SK-N-SH (cell line): ENCODE measurements around the gene PTCD1. TPM values are rescaled to one million over a fixed set of nuclear protein-coding genes. Genes with fewer than 3 reads are reported as not detected.
A peak's percentile ranks its signal among the peaks of the same experiment; 100 is the strongest.

Experiments used
- CTCF ChIA-PET: fragments of 300-600, 350-600 bp; formaldehyde crosslinking; extraction: SDS; loops from one replicate; lab custom pipeline; 2021; lab: Yijun Ruan, JAX
- POLR2A ChIA-PET: fragments of 350-600 bp; sonication (Branson Sonifier 250); formaldehyde crosslinking; extraction: SDS; loops from one replicate; lab custom pipeline; 2020; ENCODE audit warnings: antibody characterized with exemption, inconsistent platforms; lab: Yijun Ruan, JAX
- DNase-seq: peaks from one replicate; pipeline ENCODE4 v3.0.0; 2012
- H2AFZ ChIP-seq: fragments of 200-600 bp; sonication (generic); 2 replicates; pipeline ENCODE4 v1.8.1; 2016; ENCODE audit warnings: antibody characterized with exemption, mild to moderate bottlenecking, low read depth
- H3F3A ChIP-seq: fragments of 200-600 bp; sonication (generic); replicated peaks from 2 replicates; pipeline ENCODE3; 2016; ENCODE audit warnings: antibody characterized with exemption, mild to moderate bottlenecking; ENCODE audit not compliant: insufficient read depth
- H3K27ac ChIP-seq, 2 experiments: fragments of 200-500 bp in 1 of 2; fragments of 200-600 bp in 1 of 2; sonication (Bioruptor generic) in 1 of 2; sonication (generic), shearing (Covaris generic) in 1 of 2; 2 replicates each; pipeline versions ENCODE4 v1.5.1 to v1.6.1; 2014 to 2016; ENCODE audit warnings: low read depth in 2 of 2, inconsistent platforms in 1 of 2, low read length in 1 of 2, mild to moderate bottlenecking in 1 of 2, mixed read lengths in 1 of 2
- H3K27me3 ChIP-seq: fragments of 200-600 bp; sonication (generic), shearing (Covaris generic); 2 replicates; pipeline ENCODE4 v1.6.1; 2016; ENCODE audit warnings: mixed run types; ENCODE audit not compliant: insufficient read depth
- H3K36me3 ChIP-seq, 2 experiments: fragments of 200-500 bp in 1 of 2; fragments of 200-600 bp in 1 of 2; sonication (Bioruptor generic) in 1 of 2; sonication (generic) in 1 of 2; replicated peaks in 1 of 2; 2 replicates each; pipeline versions ENCODE3 to v1.5.1; 2014 to 2016; ENCODE audit warnings: low read length in 1 of 2, mild to moderate bottlenecking in 1 of 2; ENCODE audit not compliant: insufficient read depth in 2 of 2, control insufficient read depth in 1 of 2
- H3K4me1 ChIP-seq, 2 experiments: fragments of 200-500 bp in 1 of 2; fragments of 200-600 bp in 1 of 2; sonication (Bioruptor generic) in 1 of 2; sonication (generic), shearing (Covaris generic) in 1 of 2; 2 replicates each; pipeline versions ENCODE4 v1.5.1 to v1.6.1; 2014 to 2016; ENCODE audit warnings: low read depth in 1 of 2, low read length in 1 of 2, mixed run types in 1 of 2; ENCODE audit not compliant: insufficient read depth in 2 of 2, control insufficient read depth in 1 of 2
- H3K4me2 ChIP-seq: fragments of 200-600 bp; sonication (generic), shearing (Covaris generic); 2 replicates; pipeline ENCODE4 v1.6.1; 2017; ENCODE audit warnings: mixed run types
- H3K4me3 ChIP-seq, 2 experiments: fragments of 200-500 bp in 1 of 2; fragments of 200-600 bp in 1 of 2; sonication (Bioruptor generic) in 1 of 2; sonication (generic), shearing (Covaris generic) in 1 of 2; 2 replicates each; pipeline versions ENCODE4 v1.5.1 to v1.8.1; 2014 to 2016; ENCODE audit warnings: low read depth in 2 of 2, inconsistent platforms in 1 of 2, low read length in 1 of 2, mild to moderate bottlenecking in 1 of 2, mixed read lengths in 1 of 2, moderate library complexity in 1 of 2
- H3K79me2 ChIP-seq: fragments of 200-600 bp; sonication (generic); 2 replicates; pipeline ENCODE4 v1.8.1; 2017; ENCODE audit warnings: mild to moderate bottlenecking; ENCODE audit not compliant: insufficient read depth
- H3K9ac ChIP-seq: fragments of 200-600 bp; sonication (generic); 2 replicates; pipeline ENCODE4 v1.6.1; 2017; ENCODE audit warnings: mixed run types
- H3K9me2 ChIP-seq: fragments of 200-600 bp; sonication (generic); 2 replicates; pipeline ENCODE4 v1.6.1; 2017; ENCODE audit warnings: mixed run types
- H3K9me3 ChIP-seq: fragments of 200-600 bp; sonication (generic); 2 replicates; pipeline ENCODE4 v1.6.1; 2017; ENCODE audit warnings: mixed run types, mild to moderate bottlenecking, moderate library complexity
- H4K20me1 ChIP-seq: fragments of 200-600 bp; sonication (generic); 2 replicates; pipeline ENCODE4 v1.6.1; 2017; ENCODE audit warnings: mild to moderate bottlenecking, mixed run types; ENCODE audit not compliant: insufficient read depth
- ELF1 ChIP-seq: IDR thresholded peaks from 2 replicates; pipeline ENCODE4 v1.4.0; 2012
- FOSL2 ChIP-seq: IDR thresholded peaks from 2 replicates; pipeline ENCODE4 v1.4.0; 2012; ENCODE audit warnings: low read depth, mild to moderate bottlenecking, moderate library complexity, borderline replicate concordance
- FOXJ3 ChIP-seq: sonication (generic); formaldehyde crosslinking; IDR thresholded peaks from 2 replicates; pipeline ENCODE4 v1.5.1; 2020; ENCODE audit warnings: mild to moderate bottlenecking, missing genetic modification reagents
- GABPA ChIP-seq: IDR thresholded peaks from 2 replicates; pipeline ENCODE4 v1.4.0; 2012; ENCODE audit warnings: low read depth, mild to moderate bottlenecking
- MEF2A ChIP-seq: IDR thresholded peaks from 2 replicates; pipeline ENCODE4 v1.4.0; 2012; ENCODE audit warnings: low read depth, borderline replicate concordance
- NFIC ChIP-seq: IDR thresholded peaks from 2 replicates; pipeline ENCODE4 v1.4.0; 2012; ENCODE audit warnings: borderline replicate concordance
- POLR2AphosphoS5 ChIP-seq: IDR thresholded peaks from 2 replicates; pipeline ENCODE4 v1.6.1; 2012; ENCODE audit warnings: low read depth, low read length
- RAD21 ChIP-seq: IDR thresholded peaks from 2 replicates; pipeline ENCODE4 v1.6.1; 2012; ENCODE audit warnings: mild to moderate bottlenecking, low read length
- TAF1 ChIP-seq: IDR thresholded peaks from 2 replicates; pipeline ENCODE4 v1.6.1; 2012; ENCODE audit warnings: low read depth, mild to moderate bottlenecking, low read length, moderate library complexity, borderline replicate concordance
- YY1 ChIP-seq: IDR thresholded peaks from 2 replicates; pipeline ENCODE4 v1.4.0; 2012; ENCODE audit warnings: low read depth, mild to moderate bottlenecking
- WGBS: methylation state at CpG from one replicate; pipeline ENCODE4 v1.1.6; 2017; ENCODE audit warnings: low lambda C conversion rate; 5-methylcytosine and 5-hydroxymethylcytosine counted together
- polyA plus RNA-seq, 3 experiments: library from polyadenylated mRNA; depleted of rRNA; stranded (reverse); fragments of >200 nt; gene quantifications; 2 replicates each; pipeline ENCODE4 v1.2.3, GENCODE V29; 2012
- TF ChIP-seq, protein P1 (sequence below): IDR thresholded peaks from 2 replicates; pipeline ENCODE4; 2012
- TF ChIP-seq, protein P2 (sequence below): IDR thresholded peaks from 2 replicates; pipeline ENCODE4 v1.4.0; 2012; ENCODE audit warnings: low read depth
- TF ChIP-seq, protein P3 (sequence below): fragments of 150-350 bp; IDR thresholded peaks from 2 replicates; pipeline ENCODE4 v1.6.1; 2016; ENCODE audit warnings: mild to moderate bottlenecking, low read depth, low read length
- TF ChIP-seq, protein P4 (sequence below): IDR thresholded peaks from 2 replicates; pipeline ENCODE4 v1.4.0; 2012; ENCODE audit warnings: low read depth, borderline replicate concordance
- TF ChIP-seq, protein P5 (sequence below): IDR thresholded peaks from 2 replicates; pipeline ENCODE4 v1.6.1; 2012; ENCODE audit warnings: mild to moderate bottlenecking, low read depth, low read length, moderate library complexity

The PTCD1 gene
- polyA plus RNA-seq, 1 of the 3 experiments (the other 2 are of a cell fraction), result 8.2 TPM

DNA sequence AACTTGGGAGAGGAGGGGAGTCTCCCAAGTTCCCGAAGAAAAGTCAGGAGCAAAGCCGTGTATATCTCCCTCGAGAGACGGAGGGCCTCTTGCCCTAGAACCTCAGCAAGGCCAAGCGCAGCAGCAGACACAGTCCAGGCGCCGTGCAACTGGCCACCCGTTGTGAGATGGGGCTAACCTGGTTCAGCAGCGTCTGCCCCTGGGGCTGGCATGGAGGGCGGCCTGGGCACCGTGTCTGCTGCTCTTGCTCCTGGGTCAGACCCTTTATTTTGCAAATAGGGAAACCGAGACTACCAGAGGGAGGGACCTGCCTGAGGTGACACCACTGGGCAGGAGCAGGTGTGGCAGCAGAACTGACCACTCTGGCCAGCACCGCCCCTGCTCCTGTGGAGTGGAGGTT is 13.9 kb upstream of the PTCD1 start:
- peaks cover 67 to 96% of the 10 kb centered on the region in 2 experiments for H3K36me3 ChIP-seq
- ChIA-PET POLR2A (no interaction called here), CTCF (no interaction called here)
- H3K4me3 ChIP-seq, result no peak overlapping the region
- no peaks in the 10 kb centered on the region for H3K9me3 ChIP-seq
- no peak overlapping the region for H3K4me2 ChIP-seq
- peaks cover 30% of the 10 kb centered on the region; the same call in 1 of the 2 replicates for H3K79me2 ChIP-seq
- H3K27ac ChIP-seq, result no peak overlapping the region
- no peak overlapping the region for H2AFZ ChIP-seq
- TF ChIP-seq, protein P1, sequence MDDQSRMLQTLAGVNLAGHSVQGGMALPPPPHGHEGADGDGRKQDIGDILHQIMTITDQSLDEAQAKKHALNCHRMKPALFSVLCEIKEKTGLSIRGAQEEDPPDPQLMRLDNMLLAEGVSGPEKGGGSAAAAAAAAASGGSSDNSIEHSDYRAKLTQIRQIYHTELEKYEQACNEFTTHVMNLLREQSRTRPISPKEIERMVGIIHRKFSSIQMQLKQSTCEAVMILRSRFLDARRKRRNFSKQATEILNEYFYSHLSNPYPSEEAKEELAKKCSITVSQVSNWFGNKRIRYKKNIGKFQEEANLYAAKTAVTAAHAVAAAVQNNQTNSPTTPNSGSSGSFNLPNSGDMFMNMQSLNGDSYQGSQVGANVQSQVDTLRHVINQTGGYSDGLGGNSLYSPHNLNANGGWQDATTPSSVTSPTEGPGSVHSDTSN, result no peak
- TF ChIP-seq, protein P2, sequence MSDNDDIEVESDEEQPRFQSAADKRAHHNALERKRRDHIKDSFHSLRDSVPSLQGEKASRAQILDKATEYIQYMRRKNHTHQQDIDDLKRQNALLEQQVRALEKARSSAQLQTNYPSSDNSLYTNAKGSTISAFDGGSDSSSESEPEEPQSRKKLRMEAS, result no peak
- TF ChIP-seq POLR2AphosphoS5, result no peak
- TF ChIP-seq, protein P3, sequence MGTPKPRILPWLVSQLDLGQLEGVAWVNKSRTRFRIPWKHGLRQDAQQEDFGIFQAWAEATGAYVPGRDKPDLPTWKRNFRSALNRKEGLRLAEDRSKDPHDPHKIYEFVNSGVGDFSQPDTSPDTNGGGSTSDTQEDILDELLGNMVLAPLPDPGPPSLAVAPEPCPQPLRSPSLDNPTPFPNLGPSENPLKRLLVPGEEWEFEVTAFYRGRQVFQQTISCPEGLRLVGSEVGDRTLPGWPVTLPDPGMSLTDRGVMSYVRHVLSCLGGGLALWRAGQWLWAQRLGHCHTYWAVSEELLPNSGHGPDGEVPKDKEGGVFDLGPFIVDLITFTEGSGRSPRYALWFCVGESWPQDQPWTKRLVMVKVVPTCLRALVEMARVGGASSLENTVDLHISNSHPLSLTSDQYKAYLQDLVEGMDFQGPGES, result no peak
- no peak for TF ChIP-seq FOXJ3 (CRISPR knock-in tag)
- TF ChIP-seq, protein P4, sequence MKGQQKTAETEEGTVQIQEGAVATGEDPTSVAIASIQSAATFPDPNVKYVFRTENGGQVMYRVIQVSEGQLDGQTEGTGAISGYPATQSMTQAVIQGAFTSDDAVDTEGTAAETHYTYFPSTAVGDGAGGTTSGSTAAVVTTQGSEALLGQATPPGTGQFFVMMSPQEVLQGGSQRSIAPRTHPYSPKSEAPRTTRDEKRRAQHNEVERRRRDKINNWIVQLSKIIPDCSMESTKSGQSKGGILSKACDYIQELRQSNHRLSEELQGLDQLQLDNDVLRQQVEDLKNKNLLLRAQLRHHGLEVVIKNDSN, result no peak
- TF ChIP-seq, protein P5, sequence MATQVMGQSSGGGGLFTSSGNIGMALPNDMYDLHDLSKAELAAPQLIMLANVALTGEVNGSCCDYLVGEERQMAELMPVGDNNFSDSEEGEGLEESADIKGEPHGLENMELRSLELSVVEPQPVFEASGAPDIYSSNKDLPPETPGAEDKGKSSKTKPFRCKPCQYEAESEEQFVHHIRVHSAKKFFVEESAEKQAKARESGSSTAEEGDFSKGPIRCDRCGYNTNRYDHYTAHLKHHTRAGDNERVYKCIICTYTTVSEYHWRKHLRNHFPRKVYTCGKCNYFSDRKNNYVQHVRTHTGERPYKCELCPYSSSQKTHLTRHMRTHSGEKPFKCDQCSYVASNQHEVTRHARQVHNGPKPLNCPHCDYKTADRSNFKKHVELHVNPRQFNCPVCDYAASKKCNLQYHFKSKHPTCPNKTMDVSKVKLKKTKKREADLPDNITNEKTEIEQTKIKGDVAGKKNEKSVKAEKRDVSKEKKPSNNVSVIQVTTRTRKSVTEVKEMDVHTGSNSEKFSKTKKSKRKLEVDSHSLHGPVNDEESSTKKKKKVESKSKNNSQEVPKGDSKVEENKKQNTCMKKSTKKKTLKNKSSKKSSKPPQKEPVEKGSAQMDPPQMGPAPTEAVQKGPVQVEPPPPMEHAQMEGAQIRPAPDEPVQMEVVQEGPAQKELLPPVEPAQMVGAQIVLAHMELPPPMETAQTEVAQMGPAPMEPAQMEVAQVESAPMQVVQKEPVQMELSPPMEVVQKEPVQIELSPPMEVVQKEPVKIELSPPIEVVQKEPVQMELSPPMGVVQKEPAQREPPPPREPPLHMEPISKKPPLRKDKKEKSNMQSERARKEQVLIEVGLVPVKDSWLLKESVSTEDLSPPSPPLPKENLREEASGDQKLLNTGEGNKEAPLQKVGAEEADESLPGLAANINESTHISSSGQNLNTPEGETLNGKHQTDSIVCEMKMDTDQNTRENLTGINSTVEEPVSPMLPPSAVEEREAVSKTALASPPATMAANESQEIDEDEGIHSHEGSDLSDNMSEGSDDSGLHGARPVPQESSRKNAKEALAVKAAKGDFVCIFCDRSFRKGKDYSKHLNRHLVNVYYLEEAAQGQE, result no peak
- no peak for TF ChIP-seq FOSL2
- no peak for TF ChIP-seq GABPA
- no peak for TF ChIP-seq RAD21
- TF ChIP-seq, all 33 proteins: peak for 0
- H3K27me3 ChIP-seq, result no peaks in the 10 kb centered on the region
- no peaks in the 10 kb centered on the region for H3K4me1 ChIP-seq
- no peak overlapping the region for H3K9ac ChIP-seq
- peaks cover 17% of the 10 kb centered on the region for H3F3A ChIP-seq
- peaks cover 19% of the 10 kb centered on the region for H4K20me1 ChIP-seq
- H3K9me2 ChIP-seq, result no peaks in the 10 kb centered on the region
- DNase-seq, result peak; percentile 25
- 97% methylated on average over 13 of the region's 13 CpGs for WGBS

DNA sequence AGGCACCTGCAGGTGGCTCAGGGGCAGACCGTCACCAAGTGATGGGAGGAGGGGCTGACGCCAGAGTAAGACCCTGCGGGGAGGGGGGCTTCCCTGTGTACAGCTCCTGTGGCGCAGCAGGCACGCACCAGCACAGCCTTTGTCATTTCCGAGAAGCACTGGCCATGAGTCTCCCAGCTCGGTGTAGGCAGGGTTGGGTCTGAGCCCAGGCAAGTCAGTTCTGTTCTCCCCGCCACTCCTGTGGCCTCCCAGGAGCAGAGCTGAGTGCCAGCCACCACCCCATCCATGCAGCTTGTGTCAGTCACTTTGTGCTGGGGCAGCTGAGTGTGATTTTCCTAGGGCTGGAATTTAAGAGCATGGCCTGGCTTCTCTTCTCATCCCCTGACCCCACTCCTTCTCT is 13.3 kb upstream of the PTCD1 start:
- Histone ChIP-seq H3K9me3 (no peaks in the 10 kb centered on the region), H3K4me1 (no peaks in the 10 kb centered on the region), H3K9ac (no peak overlapping the region), H3K4me2 (no peak overlapping the region), H3K27me3 (no peaks in the 10 kb centered on the region), H3K36me3 (peaks cover 68 to 94% of the 10 kb centered on the region in 2 experiments), H3K27ac (no peak overlapping the region), H3K9me2 (no peaks in the 10 kb centered on the region), H4K20me1 (peaks cover 13% of the 10 kb centered on the region), H3K79me2 (peaks cover 25% of the 10 kb centered on the region; the same call in 1 of the 2 replicates), H3F3A (peaks cover 11% of the 10 kb centered on the region), H2AFZ (no peak overlapping the region), H3K4me3 (no peak overlapping the region)
- ChIA-PET CTCF (no interaction called here), POLR2A (no interaction called here)
- DNase-seq, result peak; percentile 27
- 95% methylated on average over 8 of the region's 8 CpGs for WGBS
- TF ChIP-seq MEF2A (no peak), ELF1 (no peak), POLR2AphosphoS5 (no peak), TAF1 (no peak), YY1 (no peak), NFIC (no peak)
- TF ChIP-seq, protein P5, result no peak
- TF ChIP-seq, protein P1, result no peak
